HL-60/S4 treated with phorbol 12-myristate 13-acetate at 8.2 ng/mL for 4 days and 3 days (cell line): ENCODE measurements around the gene RELN.
"Not testable (repeated sequence)": the region's sequence is repeated elsewhere in the genome, so short reads cannot be mapped to it uniquely, and the experiment has no call there.

Experiments used
- in situ Hi-C: fragments of 300-500 bp; cut with MboI; formaldehyde crosslinking; loops from 2 replicates; pipeline ENCODE4 v1.15.0; 2022; ENCODE audit warnings: low sequenced_read_pairs

The RELN gene

GRCh38 chr7:103905997-103906396 is 83.5 kb downstream of the RELN start:
- in situ Hi-C loops = no loop called here

- in situ Hi-C loops = no loop called here
Measured at GRCh38 chr7:103902917-103903316, 86.5 kb downstream of the RELN start.

GRCh38 chr7:103896826-103897225 is 92.6 kb downstream of the RELN start:
- in situ Hi-C loops = not testable (repeated sequence)

- in situ Hi-C loops = no loop called here
Measured at GRCh38 chr7:103894656-103895596, 94.5 kb downstream of the RELN start.

- in situ Hi-C loops = no loop called here
Measured at GRCh38 chr7:103893350-103893749, 96.1 kb downstream of the RELN start.

- in situ Hi-C loops = no loop called here
Measured at GRCh38 chr7:103889451-103889850, 100.0 kb downstream of the RELN start.

- in situ Hi-C loops = no loop called here
Measured at GRCh38 chr7:103888603-103889153, 100.8 kb downstream of the RELN start.

GRCh38 chr7:103887853-103888602 is 101.4 kb downstream of the RELN start:
- in situ Hi-C loops = no loop called here

GRCh38 chr7:103887050-103887449 is 102.4 kb downstream of the RELN start:
- in situ Hi-C loops = no loop called here

- in situ Hi-C loops = no loop called here
Measured at GRCh38 chr7:103879928-103880600, 109.4 kb downstream of the RELN start.

- in situ Hi-C loops = no loop called here
Measured at GRCh38 chr7:103879411-103879810, 110.0 kb downstream of the RELN start.

GRCh38 chr7:103877565-103877964 is 111.9 kb downstream of the RELN start:
- in situ Hi-C loops = no loop called here

GRCh38 chr7:103875718-103876117 is 113.7 kb downstream of the RELN start:
- in situ Hi-C loops = no loop called here

- in situ Hi-C loops = no loop called here
Measured at GRCh38 chr7:103871473-103871872, 118.0 kb downstream of the RELN start.

- in situ Hi-C loops = no loop called here
Measured at GRCh38 chr7:103870664-103871063, 118.8 kb downstream of the RELN start.

GRCh38 chr7:103867874-103868273 is 121.6 kb downstream of the RELN start:
- in situ Hi-C loops = no loop called here

- in situ Hi-C loops = no loop called here
Measured at GRCh38 chr7:103866919-103867318, 122.5 kb downstream of the RELN start.

GRCh38 chr7:103865442-103865841 is 124.0 kb downstream of the RELN start:
- in situ Hi-C loops = no loop called here

- in situ Hi-C loops = no loop called here
Measured at GRCh38 chr7:103862302-103863035, 127.0 kb downstream of the RELN start.

GRCh38 chr7:103859709-103860108 is 129.7 kb downstream of the RELN start:
- in situ Hi-C loops = no loop called here
